Right hindlimb (tissue), 1 donor: ENCODE measurements around the gene NMRAL1.

Experiments
- DNase-seq: peaks from one replicate; pipeline ENCODE4 v3.0.0-alpha.2; 2018

The NMRAL1 gene

DNA sequence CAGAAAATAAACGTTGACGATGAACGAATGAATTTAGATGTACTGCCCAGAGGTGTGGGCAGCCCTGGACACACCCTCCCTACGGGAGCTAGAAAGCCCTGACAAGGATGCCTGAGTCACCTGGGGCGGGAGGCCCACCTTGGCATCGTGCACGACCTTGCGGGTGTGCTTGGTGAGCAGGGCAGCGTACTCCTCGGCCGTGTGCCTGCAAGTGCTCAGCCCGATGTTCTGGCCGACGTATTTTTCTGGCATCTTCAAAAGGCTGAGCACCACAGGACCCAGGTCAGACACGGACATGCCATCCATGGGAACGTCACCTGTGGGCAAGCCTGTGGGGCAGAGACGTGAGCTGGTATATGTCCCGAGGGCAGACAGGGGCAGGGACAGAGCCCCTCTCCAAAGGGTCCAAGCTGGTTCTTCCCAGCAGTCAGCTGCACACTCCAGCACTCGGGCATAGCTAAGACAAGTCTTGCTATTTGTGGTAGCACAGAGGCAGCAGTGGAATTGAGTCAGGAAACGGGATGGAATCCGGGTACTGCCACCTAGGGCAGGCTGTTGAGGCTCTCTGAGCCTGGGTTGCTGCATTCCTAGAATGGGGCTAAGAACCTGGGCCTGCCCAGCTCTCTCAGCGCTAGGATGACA, 10.8 kb downstream of the NMRAL1 start:
- DNase-seq = no peak

GRCh38 chr16:4461250-4462085, 13.0 kb downstream of the NMRAL1 start:
- DNase-seq = no peak

DNA sequence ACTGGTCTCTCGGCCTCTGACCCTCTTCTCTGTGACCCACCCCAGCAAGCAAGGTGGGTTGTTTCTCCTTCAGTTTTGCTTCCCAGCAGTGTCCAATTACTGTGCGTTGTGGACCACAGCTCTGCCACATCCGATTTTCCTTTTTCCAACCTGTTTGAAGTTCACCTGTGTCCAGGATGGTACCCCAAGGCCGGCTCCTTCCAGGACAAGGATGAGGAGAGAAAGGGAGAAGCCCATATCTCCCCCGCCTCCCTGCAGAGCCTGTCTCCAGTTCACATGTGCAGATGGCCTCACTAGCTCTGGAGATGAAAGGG, 13.5 kb downstream of the NMRAL1 start:
- no peak for DNase-seq

- DNase-seq = no peak
Measured at GRCh38 chr16:4455951-4456350, 18.5 kb downstream of the NMRAL1 start.

GRCh38 chr16:4455081-4455480, 19.3 kb downstream of the NMRAL1 start:
- DNase-seq = no peak

- no peak for DNase-seq
Measured at GRCh38 chr16:4454623-4455022, 19.8 kb downstream of the NMRAL1 start.

- no peak for DNase-seq
Measured at GRCh38 chr16:4452674-4453073, 21.8 kb downstream of the NMRAL1 start.

GRCh38 chr16:4450931-4451519, 23.4 kb downstream of the NMRAL1 start:
- peak; percentile 67 for DNase-seq

GRCh38 chr16:4450430-4450829, 24.0 kb downstream of the NMRAL1 start:
- no peak for DNase-seq

GRCh38 chr16:4443986-4444385, 30.4 kb downstream of the NMRAL1 start:
- DNase-seq = no peak

- DNase-seq = no peak
Measured at GRCh38 chr16:4443271-4443670, 31.2 kb downstream of the NMRAL1 start.

- DNase-seq = no peak
Measured at GRCh38 chr16:4442371-4442770, 32.1 kb downstream of the NMRAL1 start.

- DNase-seq = no peak
Measured at GRCh38 chr16:4437366-4437765, 37.1 kb downstream of the NMRAL1 start.

DNA sequence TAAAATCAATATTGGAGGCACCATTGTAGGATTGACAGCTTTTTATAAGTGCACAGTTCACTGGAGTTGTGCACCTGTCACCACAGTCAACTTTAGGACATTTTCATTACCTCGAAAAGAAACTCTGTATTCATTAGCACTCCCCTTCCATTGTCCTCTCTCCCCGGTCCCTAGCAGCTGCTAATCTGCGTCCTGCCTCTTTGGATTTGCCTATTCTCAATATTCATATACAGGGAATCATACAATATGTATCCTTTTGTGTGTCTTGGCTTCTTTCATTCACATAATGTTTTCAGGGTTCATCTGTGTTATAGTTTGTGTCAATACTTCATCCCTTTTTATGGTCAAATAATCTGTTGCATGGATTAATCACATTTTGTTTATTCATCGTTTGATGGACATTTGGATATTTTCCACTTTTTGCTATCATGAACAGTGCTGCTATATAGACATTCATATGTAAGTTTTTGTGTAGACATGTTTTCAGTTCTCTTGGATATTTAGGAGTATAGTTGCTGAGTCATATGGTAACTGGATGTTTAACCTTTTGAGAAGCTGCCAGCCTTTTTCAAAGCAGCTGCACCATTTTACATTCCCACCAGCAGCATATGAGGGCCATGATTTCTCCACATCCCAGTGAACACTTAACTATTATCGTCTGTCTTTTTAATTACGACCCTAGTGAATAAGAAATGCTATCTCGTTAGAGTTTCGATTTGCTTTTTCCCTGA, 38.9 kb downstream of the NMRAL1 start:
- DNase-seq = no peak

DNA sequence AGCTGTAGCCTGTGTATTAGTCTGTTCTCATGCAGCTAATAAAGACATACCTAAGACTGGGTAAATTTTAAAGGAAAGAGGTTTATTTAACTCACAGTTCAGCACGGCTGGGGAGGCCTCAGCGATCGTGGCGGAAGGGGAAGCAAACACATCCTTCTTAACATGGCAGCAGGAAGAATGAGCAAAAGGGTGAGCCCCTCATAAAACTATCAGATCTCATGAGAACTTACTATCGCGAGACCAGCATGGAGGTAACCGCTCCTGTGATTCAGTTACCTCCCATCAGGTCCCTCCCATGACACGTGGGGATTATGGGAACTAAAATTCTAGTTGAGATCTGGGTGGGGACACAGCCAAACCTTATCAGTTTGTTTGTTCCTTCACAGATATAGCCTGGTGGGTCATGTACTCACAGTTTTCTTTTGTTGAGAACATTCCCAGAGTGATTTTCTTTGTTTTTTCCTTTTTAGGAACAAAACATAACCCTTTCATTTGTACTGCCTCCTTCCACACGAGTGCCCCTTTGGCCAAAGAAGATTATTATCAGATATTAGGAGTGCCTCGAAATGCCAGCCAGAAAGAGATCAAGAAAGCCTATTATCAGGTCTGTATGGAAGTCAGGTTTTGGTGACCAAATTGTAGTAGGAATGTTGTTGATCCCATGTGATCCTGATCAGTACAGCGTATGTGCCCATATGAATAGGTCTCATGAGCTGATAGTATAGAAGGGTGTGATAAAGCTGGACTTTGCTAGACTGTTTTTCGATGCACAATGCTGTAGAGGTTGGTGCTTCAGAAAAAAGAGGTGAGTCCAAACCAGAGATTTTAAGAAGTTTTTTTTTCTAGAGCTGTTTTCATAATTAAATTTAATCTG, 40.3 kb downstream of the NMRAL1 start:
- DNase-seq = no peak

- DNase-seq = no peak
Measured at GRCh38 chr16:4433228-4433627, 41.2 kb downstream of the NMRAL1 start.

- no peak for DNase-seq
Measured at GRCh38 chr16:4431023-4431422, 43.4 kb downstream of the NMRAL1 start.

- DNase-seq = no peak
Measured at GRCh38 chr16:4428500-4428899, 45.9 kb downstream of the NMRAL1 start.

DNA sequence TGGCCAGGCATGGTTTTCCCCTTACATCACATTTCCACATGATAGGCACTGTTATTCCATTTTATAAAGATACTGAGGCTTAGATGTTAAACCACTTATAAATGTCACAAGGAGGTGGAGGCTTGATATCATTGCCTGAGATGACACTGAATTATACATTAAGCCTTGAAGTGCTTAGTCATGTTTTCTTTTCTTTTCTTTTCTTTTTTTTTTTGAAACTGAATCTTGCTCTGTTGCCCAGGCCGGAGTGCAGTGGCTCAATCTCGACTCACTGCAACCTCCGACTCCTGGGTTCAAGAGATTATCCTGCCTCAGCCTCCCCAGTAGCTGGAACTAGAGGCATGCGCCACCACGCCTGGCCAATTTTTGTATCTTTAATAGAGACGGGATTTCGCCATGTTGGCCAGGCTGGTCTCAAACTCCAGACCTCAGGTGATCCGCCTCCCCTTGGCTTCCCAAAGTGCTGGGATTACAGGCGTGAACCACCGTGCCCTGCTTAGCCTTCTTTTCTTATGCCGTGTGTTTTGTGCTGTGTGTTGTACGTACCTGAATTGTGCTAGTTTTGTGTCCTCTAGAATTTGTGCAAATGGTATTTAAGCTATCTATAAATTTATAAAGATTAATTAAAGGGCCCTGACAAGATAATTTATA, 47.6 kb downstream of the NMRAL1 start:
- no peak for DNase-seq

DNA sequence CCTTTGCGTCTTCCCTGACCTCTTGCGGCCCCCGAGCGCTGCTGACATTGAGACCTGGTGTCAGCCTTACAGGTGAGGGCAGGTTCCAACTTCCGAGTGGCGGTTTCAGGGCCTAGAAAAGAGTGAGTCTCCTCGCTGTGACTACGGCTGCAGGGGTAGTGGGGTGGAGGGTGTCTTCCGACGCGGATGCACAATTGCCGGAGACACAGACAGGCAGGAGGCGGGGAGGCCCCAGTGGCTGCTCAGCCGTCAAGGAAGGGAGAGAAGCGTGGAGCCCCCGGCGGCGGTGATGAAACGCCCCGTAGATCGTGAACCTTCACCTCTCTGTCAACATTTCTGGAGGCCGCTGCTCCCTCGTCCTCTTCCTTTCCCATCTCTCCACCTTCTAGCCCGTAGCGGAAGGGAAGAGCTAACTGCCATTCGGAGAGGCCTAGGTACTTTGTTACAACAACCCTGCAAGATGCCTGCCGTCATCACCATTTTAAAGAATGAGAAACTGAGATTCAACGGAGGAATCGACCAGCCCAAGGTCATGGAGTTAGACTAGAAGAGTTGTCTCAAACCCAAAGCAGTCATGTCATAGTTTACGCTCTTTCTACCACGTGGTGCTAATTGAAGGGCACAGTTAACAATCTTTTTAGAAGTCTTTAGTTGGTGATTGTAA, 48.3 kb downstream of the NMRAL1 start:
- DNase-seq = no peak

DNA sequence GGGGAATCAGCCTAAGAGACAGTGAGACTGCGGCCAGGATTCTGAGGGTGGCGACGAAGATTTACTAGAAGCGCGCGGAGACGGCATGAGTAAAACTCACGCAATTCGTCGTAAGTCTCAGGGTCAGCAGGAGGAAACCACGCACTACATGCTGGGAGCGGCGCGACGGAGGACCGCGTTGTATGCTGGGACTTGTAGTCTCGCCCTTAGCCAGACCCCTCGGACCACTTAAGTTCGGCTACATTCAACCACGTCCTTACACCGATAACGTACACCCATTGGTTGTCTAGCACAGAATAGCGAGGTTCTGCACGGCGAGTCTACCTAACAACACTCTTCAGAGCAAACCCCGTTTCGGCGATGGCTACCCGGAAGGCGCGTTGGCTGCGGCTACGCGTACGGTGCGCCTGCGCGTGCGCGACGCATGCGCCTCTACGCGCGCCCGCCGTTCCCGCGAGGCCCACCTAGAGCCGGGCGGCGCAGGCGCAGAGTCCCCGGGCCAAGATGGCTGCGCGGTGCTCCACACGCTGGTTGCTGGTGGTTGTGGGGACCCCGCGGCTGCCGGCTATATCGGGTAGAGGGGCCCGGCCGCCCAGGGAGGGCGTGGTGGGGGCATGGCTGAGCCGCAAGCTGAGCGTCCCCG, 48.9 kb downstream of the NMRAL1 start, which contains the start of gene DNAJA3:
DNAJA3 (plus strand) TSS at position 491 of the 643 bp plus-strand sequence; CDS start at position 505, 14 bp downstream.
- peak; percentile 95 for DNase-seq
